ENCODE measurements around the gene MYPOP.
"Not testable (repeated sequence)": the region's sequence is repeated elsewhere in the genome, so short reads cannot be mapped to it uniquely, and the experiment has no call there.

GRCh38 chr19:45867241-45867640 lies 35.2 kb downstream of the MYPOP start:
- not testable (repeated sequence) for TF ChIP-seq CTCF (IDR thresholded peaks at IDR 0.05); POLR2A (IDR thresholded peaks at IDR 0.05); POLR2AphosphoS5 (IDR thresholded peaks at IDR 0.05); EP300 (IDR thresholded peaks at IDR 0.05; ENCODE audit: low read depth)

Measured in transverse colon (tissue), 4 donors.